ENCODE results near the gene NAA25. TPM values are rescaled to one million over a fixed set of nuclear protein-coding genes. Genes with fewer than 3 reads are reported as not detected.
A peak's percentile ranks its signal among the peaks of the same experiment; 100 is the strongest.

The NAA25 gene
- total and polyA plus RNA-seq, 2 donors (not counting 1 experiment from before 2014, with no cell fraction given) = 5.9 to 40.8 TPM

DNA sequence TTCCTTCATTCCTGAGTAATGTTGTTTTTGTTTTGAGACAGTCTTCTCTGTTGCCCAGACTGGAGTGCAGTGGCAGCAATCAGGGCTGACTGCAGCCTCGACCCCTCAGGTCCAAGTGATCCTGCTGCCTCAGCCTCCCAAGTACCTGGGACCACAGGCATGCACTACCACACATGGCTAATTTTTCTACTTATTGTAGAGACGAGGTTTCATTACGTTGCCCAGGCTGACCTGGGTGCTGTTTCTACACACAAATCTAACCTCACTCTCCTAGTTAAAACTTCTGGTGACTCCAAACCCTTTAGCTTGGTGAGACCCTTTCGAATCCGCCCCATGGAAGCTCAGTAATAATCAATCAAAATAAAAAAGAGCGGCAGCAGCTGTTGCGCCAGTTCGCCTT lies 96.9 kb downstream of the NAA25 start:
- Mint-ChIP-seq H3K9me3 (ENCODE audit: insufficient read depth) (peaks cover 2% of the 10 kb centered on the region), H3K27ac (peak overlapping the region; percentile 91), H3K4me1 (peaks cover 43% of the 10 kb centered on the region), H3K27me3 (no peaks in the 10 kb centered on the region), H3K4me3 (peak overlapping the region; percentile 87)
- H3K36me3 ChIP-seq (replicated peaks in 1 of 2; ENCODE audit: control extremely low read depth in 1 of 2, control insufficient read depth in 1 of 2, extremely low read depth in 1 of 2, insufficient read depth in 2 of 2, low read length in 1 of 2) = peaks cover 2 to 15% of the 10 kb centered on the region in 2 experiments
- no peaks in the 10 kb centered on the region for H3K27me3 ChIP-seq (replicated peaks in 1 of 4; ENCODE audit: control extremely low read depth in 1 of 4, control insufficient read depth in 3 of 4, insufficient read depth in 4 of 4, low read length in 3 of 4)
- CTCF ChIA-PET = no interaction called here
- H2AFZ ChIP-seq (ENCODE audit: insufficient read depth, low read depth, low read length, poor library complexity, severe bottlenecking) = no peak overlapping the region
- ATAC-seq (ENCODE audit: low read depth) = no peak
- POLR2A ChIA-PET = interaction anchor here (1.9 kb wide), 1 partner anchor 17 kb away, joined by 6 read pairs; no protein-coding TSS in a partner anchor
- peaks cover 25% of the 10 kb centered on the region for H4K20me1 ChIP-seq (ENCODE audit: control insufficient read depth, insufficient read depth, low read length, poor library complexity, severe bottlenecking)
- peak overlapping the region in 4 of 5 experiments; percentile 45 to 88 (median 74) for H3K4me3 ChIP-seq (ENCODE audit: control extremely low read depth in 1 of 5, extremely low read depth in 1 of 5, insufficient read depth in 1 of 5, low read depth in 2 of 5, low read length in 4 of 5)
- peak overlapping the region; percentile 91 for H3K9ac ChIP-seq (ENCODE audit: low read length)
- WGBS (ENCODE audit: insufficient coverage) = 73% methylated on average over 7 of the region's 8 CpGs
- H3K4me1 ChIP-seq (ENCODE audit: control insufficient read depth in 2 of 2, insufficient read depth in 2 of 2, low read length in 2 of 2) = peaks cover 39 to 46% of the 10 kb centered on the region in 2 donors
- H3K79me2 ChIP-seq (ENCODE audit: control insufficient read depth, insufficient read depth, low read length) = peaks cover 35% of the 10 kb centered on the region
- H3K9me3 ChIP-seq (ENCODE audit: control extremely low read depth in 1 of 3, control insufficient read depth in 2 of 3, insufficient read depth in 1 of 3, low read length in 2 of 3) = peaks cover 0 to 10% (median 3%) of the 10 kb centered on the region in 3 donors
- H3K4me2 ChIP-seq (replicated peaks; ENCODE audit: low read depth, low read length, poor library complexity, severe bottlenecking) = peak overlapping the region; percentile 95
- no peak for TF ChIP-seq EZH2 (IDR thresholded peaks at IDR 0.05; ENCODE audit: borderline replicate concordance, insufficient read depth, low read depth, low read length, poor library complexity, severe bottlenecking)
- TF ChIP-seq, protein P1, sequence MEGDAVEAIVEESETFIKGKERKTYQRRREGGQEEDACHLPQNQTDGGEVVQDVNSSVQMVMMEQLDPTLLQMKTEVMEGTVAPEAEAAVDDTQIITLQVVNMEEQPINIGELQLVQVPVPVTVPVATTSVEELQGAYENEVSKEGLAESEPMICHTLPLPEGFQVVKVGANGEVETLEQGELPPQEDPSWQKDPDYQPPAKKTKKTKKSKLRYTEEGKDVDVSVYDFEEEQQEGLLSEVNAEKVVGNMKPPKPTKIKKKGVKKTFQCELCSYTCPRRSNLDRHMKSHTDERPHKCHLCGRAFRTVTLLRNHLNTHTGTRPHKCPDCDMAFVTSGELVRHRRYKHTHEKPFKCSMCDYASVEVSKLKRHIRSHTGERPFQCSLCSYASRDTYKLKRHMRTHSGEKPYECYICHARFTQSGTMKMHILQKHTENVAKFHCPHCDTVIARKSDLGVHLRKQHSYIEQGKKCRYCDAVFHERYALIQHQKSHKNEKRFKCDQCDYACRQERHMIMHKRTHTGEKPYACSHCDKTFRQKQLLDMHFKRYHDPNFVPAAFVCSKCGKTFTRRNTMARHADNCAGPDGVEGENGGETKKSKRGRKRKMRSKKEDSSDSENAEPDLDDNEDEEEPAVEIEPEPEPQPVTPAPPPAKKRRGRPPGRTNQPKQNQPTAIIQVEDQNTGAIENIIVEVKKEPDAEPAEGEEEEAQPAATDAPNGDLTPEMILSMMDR (IDR thresholded peaks at IDR 0.05) = no peak
- no peak overlapping the region for H3K27ac ChIP-seq (ENCODE audit: low read length in 2 of 2)
- DNase-seq = no peak
- intact Hi-C loops (cut with micrococcal nuclease) = no loop called here

DNA sequence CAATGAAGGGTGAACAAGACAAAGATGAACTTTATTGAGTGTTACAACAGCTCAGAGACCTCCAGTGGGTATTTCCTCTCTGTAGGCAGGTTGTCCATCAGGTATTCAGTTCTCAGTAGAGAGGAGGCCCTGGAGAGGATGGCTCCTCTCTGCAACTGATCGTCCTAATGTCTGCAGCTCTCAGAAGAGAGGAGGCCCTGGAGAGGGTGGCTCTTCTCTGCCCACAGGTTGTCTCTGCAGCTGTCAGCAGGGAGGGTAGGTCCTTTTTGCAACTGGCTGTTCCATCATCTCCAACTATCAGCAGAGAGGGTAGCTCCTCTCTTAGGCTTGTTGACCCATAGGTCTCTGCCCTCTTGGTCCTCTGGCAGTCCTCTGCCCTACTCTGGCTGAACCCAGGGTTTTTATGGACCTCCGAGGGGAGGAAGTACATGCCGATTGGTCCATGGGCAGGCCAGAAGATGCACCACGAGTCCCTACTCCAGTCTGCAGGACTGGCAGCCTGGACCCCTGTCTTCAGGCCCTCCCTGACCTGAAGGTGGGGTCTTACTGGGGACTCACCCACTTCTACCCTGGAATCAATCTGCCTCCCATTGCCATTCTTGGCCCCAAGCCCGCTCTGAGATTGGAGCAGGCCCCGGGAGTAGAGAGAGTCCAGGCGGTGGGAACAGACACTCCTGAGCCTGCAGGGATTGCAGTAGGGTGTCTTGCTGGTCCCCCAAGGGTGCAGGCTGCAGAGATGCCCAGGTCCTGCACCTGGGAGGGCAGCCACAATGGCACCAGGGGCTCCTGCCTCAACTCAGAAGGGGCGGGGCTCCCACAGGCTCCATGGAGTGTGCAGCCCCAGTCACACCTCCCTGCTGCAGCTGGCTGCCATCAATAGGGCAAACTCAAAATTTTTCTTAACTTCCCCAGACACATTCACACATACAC lies 97.9 kb downstream of the NAA25 start:
- TF ChIP-seq, protein P1 (IDR thresholded peaks at IDR 0.05) = no peak
- TF ChIP-seq EZH2 (IDR thresholded peaks at IDR 0.05; ENCODE audit: borderline replicate concordance, insufficient read depth, low read depth, low read length, poor library complexity, severe bottlenecking) = no peak
- H3K27ac Mint-ChIP-seq = peak overlapping the region; percentile 12
- 99% methylated on average over 7 of the region's 8 CpGs for WGBS (ENCODE audit: insufficient coverage)
- Histone ChIP-seq H3K27me3 (replicated peaks in 1 of 4; ENCODE audit: control extremely low read depth in 1 of 4, control insufficient read depth in 3 of 4, insufficient read depth in 4 of 4, low read length in 3 of 4) (no peaks in the 10 kb centered on the region), H3K4me3 (ENCODE audit: control extremely low read depth in 1 of 5, extremely low read depth in 1 of 5, insufficient read depth in 1 of 5, low read depth in 2 of 5, low read length in 4 of 5) (no peak overlapping the region), H3K9me3 (ENCODE audit: control extremely low read depth in 1 of 3, control insufficient read depth in 2 of 3, insufficient read depth in 1 of 3, low read length in 2 of 3) (peaks cover 0 to 10% (median 0%) of the 10 kb centered on the region in 3 donors), H3K4me2 (replicated peaks; ENCODE audit: low read depth, low read length, poor library complexity, severe bottlenecking) (peak overlapping the region; percentile 95), H3K4me1 (ENCODE audit: control insufficient read depth in 2 of 2, insufficient read depth in 2 of 2, low read length in 2 of 2) (peaks cover 30 to 36% of the 10 kb centered on the region in 2 donors), H3K27ac (ENCODE audit: low read length in 2 of 2) (no peak overlapping the region), H3K36me3 (replicated peaks in 1 of 2; ENCODE audit: control extremely low read depth in 1 of 2, control insufficient read depth in 1 of 2, extremely low read depth in 1 of 2, insufficient read depth in 2 of 2, low read length in 1 of 2) (peaks cover 0 to 5% of the 10 kb centered on the region in 2 experiments), H2AFZ (ENCODE audit: insufficient read depth, low read depth, low read length, poor library complexity, severe bottlenecking) (no peak overlapping the region), H4K20me1 (ENCODE audit: control insufficient read depth, insufficient read depth, low read length, poor library complexity, severe bottlenecking) (peaks cover 15% of the 10 kb centered on the region), H3K79me2 (ENCODE audit: control insufficient read depth, insufficient read depth, low read length) (peaks cover 25% of the 10 kb centered on the region), H3K9ac (ENCODE audit: low read length) (no peak overlapping the region)
- no peak overlapping the region for H3K4me3 Mint-ChIP-seq
- CTCF ChIA-PET = interaction anchor here (0.8 to 1.0 kb wide), 2 partner anchors 10 to 66 kb away, joined by 3 to 4 read pairs; no protein-coding TSS in a partner anchor
- POLR2A ChIA-PET = no interaction called here
- DNase-seq (no peak), ATAC-seq (ENCODE audit: low read depth) (no peak)
- H3K4me1 Mint-ChIP-seq = peaks cover 36% of the 10 kb centered on the region
- H3K27me3 Mint-ChIP-seq = no peaks in the 10 kb centered on the region
- no peaks in the 10 kb centered on the region for H3K9me3 Mint-ChIP-seq (ENCODE audit: insufficient read depth)
- intact Hi-C loops (cut with micrococcal nuclease) = no loop called here

Measured in B cell (primary cell).